CD4-positive, CD25-positive, alpha-beta regulatory T cell (primary cell): ENCODE data around the gene ANKFN1. TPM values are rescaled to one million over a fixed set of nuclear protein-coding genes. Genes with fewer than 3 reads are reported as not detected.

Experiments
- ATAC-seq, 2 donors: fragments of 150-1000 bp; cut with Tn5 transposase; one replicate each; pipeline ENCODE4 v1.10.0; 2021; ENCODE audit warnings: low read depth in 2 of 2, moderate number of reproducible peaks in 2 of 2, moderate library complexity in 1 of 2
- DNase-seq, 3 donors: peaks; one replicate each; pipeline versions ENCODE4 v3.0.0 to v3.0.0-alpha.2; 2012 to 2022; ENCODE audit warnings: mixed read lengths in 1 of 3
- H3K27ac ChIP-seq: one replicate; pipeline ENCODE4 v1.7.0; 2013; ENCODE audit warnings: mild to moderate bottlenecking, low read length; ENCODE audit not compliant: insufficient read depth, poor library complexity, severe bottlenecking
- H3K27me3 ChIP-seq: one replicate; pipeline ENCODE4 v1.7.0; 2013; ENCODE audit warnings: low read length; ENCODE audit not compliant: control insufficient read depth, insufficient read depth
- H3K36me3 ChIP-seq: one replicate; pipeline ENCODE4 v1.7.0; 2013; ENCODE audit warnings: mild to moderate bottlenecking, low read length, moderate library complexity; ENCODE audit not compliant: control insufficient read depth, insufficient read depth
- H3K4me1 ChIP-seq: 2 replicates; pipeline ENCODE4 v1.7.0; 2013; ENCODE audit warnings: mild to moderate bottlenecking, low read length; ENCODE audit not compliant: insufficient read depth, control insufficient read depth, poor library complexity, severe bottlenecking
- H3K4me3 ChIP-seq: one replicate; pipeline ENCODE4 v1.7.0; 2013; ENCODE audit warnings: low read depth, mild to moderate bottlenecking, low read length, moderate library complexity
- H3K9me3 ChIP-seq, 2 experiments: 1 replicate in 1 of 2; 2 replicates in 1 of 2; pipeline ENCODE4 v1.7.0; 2013; ENCODE audit warnings: low read length in 2 of 2, mild to moderate bottlenecking in 1 of 2, moderate library complexity in 1 of 2; ENCODE audit not compliant: control insufficient read depth in 2 of 2
- H3K27ac Mint-ChIP-seq, 3 donors: one replicate each; pipeline ENCODE4 v1.8.0; 2020 to 2022; ENCODE audit warnings: mild to moderate bottlenecking in 3 of 3, mixed read lengths in 3 of 3, moderate library complexity in 2 of 3
- H3K27me3 Mint-ChIP-seq: one replicate; pipeline ENCODE4 v1.8.0; 2022; ENCODE audit warnings: mild to moderate bottlenecking, mixed read lengths
- H3K36me3 Mint-ChIP-seq: one replicate; pipeline ENCODE4 v1.8.0; 2020; ENCODE audit warnings: mixed read lengths
- H3K4me1 Mint-ChIP-seq, 4 donors: one replicate each; pipeline ENCODE4 v1.8.0; 2020 to 2022; ENCODE audit warnings: mixed read lengths in 4 of 4, mild to moderate bottlenecking in 1 of 4
- H3K4me3 Mint-ChIP-seq, 4 donors: one replicate each; pipeline ENCODE4 v1.8.0; 2020 to 2022; ENCODE audit warnings: mild to moderate bottlenecking in 4 of 4, mixed read lengths in 4 of 4, moderate library complexity in 3 of 4
- H3K9me3 Mint-ChIP-seq, 7 donors: one replicate each; pipeline ENCODE4 v1.8.0; 2020 to 2022; ENCODE audit warnings: mixed read lengths in 7 of 7, mild to moderate bottlenecking in 3 of 7, moderate library complexity in 2 of 7
- polyA plus RNA-seq, 4 donors: library from polyadenylated mRNA; unstranded; fragments of 300-500 nt; fragmentation: Illumina TruSeq; gene quantifications; one replicate each; pipeline ENCODE4 v1.2.3, GENCODE V29; 2021
- total RNA-seq: library from RNA; stranded (reverse); gene quantifications from one replicate; pipeline ENCODE4 v1.2.3, GENCODE V29; 2022

The ANKFN1 gene
- total and polyA plus RNA-seq, 5 donors from 2014 or later = not detected

DNA sequence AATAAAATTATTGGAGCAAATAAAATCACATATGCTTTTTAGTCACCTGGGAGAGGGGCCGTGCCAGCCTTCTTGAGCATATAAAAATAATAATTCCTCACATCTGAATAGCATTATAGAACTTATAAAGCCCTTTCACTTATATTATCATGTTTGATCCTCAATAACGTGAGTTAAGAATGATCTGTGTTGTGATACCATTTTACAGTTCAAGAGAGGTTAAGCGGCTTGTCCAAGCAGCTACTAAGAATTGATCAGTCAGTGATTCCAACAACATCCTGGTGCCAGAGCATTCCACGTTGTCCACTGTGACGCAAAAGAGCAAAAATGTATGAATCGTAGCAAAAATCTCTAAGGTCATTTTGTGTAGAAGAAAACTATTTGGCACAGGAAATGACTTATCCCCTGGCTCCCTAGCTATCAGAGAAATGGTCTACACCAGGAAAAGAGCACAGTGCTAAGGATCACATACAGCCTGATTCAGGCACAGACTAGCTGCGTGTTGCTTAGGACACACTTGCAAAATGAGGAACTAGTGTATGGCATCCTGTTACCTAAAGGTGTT, 33.0 kb downstream of the ANKFN1 start:
- ATAC-seq (no peak), DNase-seq (no peak)
- Mint-ChIP-seq H3K4me3 (no peak overlapping the region), H3K27ac (no peak overlapping the region), H3K9me3 (peaks cover 0 to 3% (median 0%) of the 10 kb centered on the region in 7 donors), H3K36me3 (no peaks in the 10 kb centered on the region), H3K4me1 (no peaks in the 10 kb centered on the region), H3K27me3 (no peaks in the 10 kb centered on the region)
- no peaks in the 10 kb centered on the region for H3K36me3 ChIP-seq
- H3K4me3 ChIP-seq = no peak overlapping the region
- no peaks in the 10 kb centered on the region for H3K4me1 ChIP-seq
- H3K27ac ChIP-seq = no peak overlapping the region
- H3K9me3 ChIP-seq = no peaks in the 10 kb centered on the region
- no peaks in the 10 kb centered on the region for H3K27me3 ChIP-seq

DNA sequence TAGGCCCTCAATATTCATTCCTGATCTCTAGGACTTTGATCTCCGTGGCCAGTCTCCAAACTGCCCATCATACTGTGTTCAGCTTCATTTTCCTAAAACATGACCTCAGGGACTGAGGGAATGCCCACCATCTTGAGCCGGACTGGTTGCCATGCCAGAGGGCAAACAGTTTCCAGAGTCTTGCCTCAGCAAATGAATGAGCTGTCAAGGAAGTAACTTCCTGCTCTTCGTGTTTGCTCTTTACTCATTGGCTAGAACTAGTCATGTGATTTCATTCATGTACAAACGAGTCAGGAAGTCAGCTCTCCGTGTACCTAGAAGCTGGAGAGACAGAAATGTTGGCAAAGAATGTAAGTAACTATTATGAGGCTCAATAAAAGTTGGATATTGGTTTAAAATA, 50.2 kb downstream of the ANKFN1 start:
- Histone ChIP-seq H3K4me3 (no peak overlapping the region), H3K36me3 (no peaks in the 10 kb centered on the region), H3K27me3 (peaks cover 3% of the 10 kb centered on the region), H3K9me3 (no peaks in the 10 kb centered on the region), H3K27ac (no peak overlapping the region), H3K4me1 (no peaks in the 10 kb centered on the region)
- Mint-ChIP-seq H3K4me1 (peaks cover 0 to 2% (median 0%) of the 10 kb centered on the region in 4 donors), H3K27ac (no peak overlapping the region), H3K27me3 (peaks cover 6% of the 10 kb centered on the region), H3K36me3 (no peaks in the 10 kb centered on the region), H3K4me3 (no peak overlapping the region), H3K9me3 (peaks cover 0 to 4% (median 0%) of the 10 kb centered on the region in 7 donors)
- peak in 1 of 3 donors; percentile 5 for DNase-seq
- ATAC-seq = no peak

DNA sequence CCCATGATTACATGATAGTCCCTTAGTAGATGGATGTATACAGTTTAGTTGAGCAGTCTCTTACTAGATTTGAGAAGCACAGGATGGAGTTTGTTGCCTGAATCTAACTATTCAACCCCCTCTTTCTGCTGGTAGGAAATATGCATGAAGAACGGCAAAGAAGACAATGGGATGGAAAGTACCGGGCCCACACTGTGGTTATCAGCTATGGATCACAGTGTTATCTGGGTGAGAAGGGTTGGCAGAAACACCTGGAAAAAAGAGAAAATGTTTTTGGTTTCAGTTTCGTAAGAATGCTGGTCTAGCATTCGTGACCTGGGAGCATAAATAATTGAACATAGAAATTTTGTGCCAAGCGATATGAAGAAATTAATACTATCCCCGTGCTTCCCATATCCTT, 53.1 kb downstream of the ANKFN1 start:
- H3K9me3 Mint-ChIP-seq = peaks cover 0 to 4% (median 2%) of the 10 kb centered on the region in 7 donors
- Histone ChIP-seq H3K9me3 (no peaks in the 10 kb centered on the region), H3K27me3 (no peaks in the 10 kb centered on the region), H3K4me3 (no peak overlapping the region), H3K36me3 (no peaks in the 10 kb centered on the region), H3K4me1 (no peaks in the 10 kb centered on the region), H3K27ac (no peak overlapping the region)
- H3K36me3 Mint-ChIP-seq = no peaks in the 10 kb centered on the region
- no peak overlapping the region for H3K27ac Mint-ChIP-seq
- H3K4me1 Mint-ChIP-seq = peaks cover 0 to 2% (median 0%) of the 10 kb centered on the region in 4 donors
- peaks cover 6% of the 10 kb centered on the region for H3K27me3 Mint-ChIP-seq
- ATAC-seq (no peak), DNase-seq (no peak)
- H3K4me3 Mint-ChIP-seq = no peak overlapping the region

GRCh38 chr17:56213031-56213430, 59.8 kb downstream of the ANKFN1 start:
- H3K27ac Mint-ChIP-seq = no peak overlapping the region

GRCh38 chr17:56217921-56218320, 64.6 kb downstream of the ANKFN1 start:
- no peak for ATAC-seq
- no peaks in the 10 kb centered on the region for H3K36me3 Mint-ChIP-seq
- no peak overlapping the region for H3K27ac Mint-ChIP-seq
- H3K9me3 Mint-ChIP-seq = peaks cover 0 to 3% (median 0%) of the 10 kb centered on the region in 7 donors
- no peaks in the 10 kb centered on the region for H3K4me1 Mint-ChIP-seq
- Histone ChIP-seq H3K9me3 (no peaks in the 10 kb centered on the region), H3K4me3 (no peak overlapping the region), H3K27me3 (no peaks in the 10 kb centered on the region), H3K36me3 (no peaks in the 10 kb centered on the region), H3K27ac (no peak overlapping the region), H3K4me1 (no peaks in the 10 kb centered on the region)
- no peak for DNase-seq
- no peaks in the 10 kb centered on the region for H3K27me3 Mint-ChIP-seq
- no peak overlapping the region for H3K4me3 Mint-ChIP-seq

More at GRCh38 chr17:56213031-56213430, 59.8 kb downstream of the ANKFN1 start:
- no peak for ATAC-seq
- Histone ChIP-seq H3K9me3 (no peaks in the 10 kb centered on the region), H3K27ac (no peak overlapping the region), H3K4me1 (no peaks in the 10 kb centered on the region), H3K36me3 (no peaks in the 10 kb centered on the region), H3K4me3 (no peak overlapping the region), H3K27me3 (no peaks in the 10 kb centered on the region)
- Mint-ChIP-seq H3K4me1 (no peaks in the 10 kb centered on the region), H3K36me3 (no peaks in the 10 kb centered on the region), H3K27me3 (peaks cover 5% of the 10 kb centered on the region), H3K9me3 (peaks cover 0 to 7% (median 2%) of the 10 kb centered on the region in 7 donors), H3K4me3 (no peak overlapping the region)
- DNase-seq = no peak

DNA sequence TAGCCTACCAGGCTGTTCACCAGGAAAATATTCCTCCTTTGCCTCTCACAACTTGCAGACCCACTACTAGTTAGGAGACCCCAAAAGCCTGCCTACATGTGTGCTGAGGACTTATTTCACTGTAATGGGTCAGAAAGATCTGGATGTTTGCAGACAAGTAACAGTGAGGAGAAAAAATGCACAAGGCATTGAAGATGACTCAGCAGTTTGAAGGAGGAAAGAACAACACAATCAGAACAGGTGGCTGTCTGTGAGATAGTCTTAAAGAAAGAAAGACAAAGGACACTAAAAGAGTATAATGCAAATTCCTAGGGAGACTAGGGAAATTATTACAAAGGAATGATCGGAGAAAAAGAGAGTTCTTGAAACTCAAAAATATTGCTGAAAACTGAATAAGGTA, 69.0 kb downstream of the ANKFN1 start:
- H3K9me3 Mint-ChIP-seq = no peaks in the 10 kb centered on the region
- ATAC-seq = no peak
- H3K4me3 ChIP-seq = no peak overlapping the region

GRCh38 chr17:56230660-56231059, 77.4 kb downstream of the ANKFN1 start:
- H3K4me3 Mint-ChIP-seq = no peak overlapping the region
- no peak for DNase-seq
- no peaks in the 10 kb centered on the region for H3K4me1 Mint-ChIP-seq
- Histone ChIP-seq H3K27me3 (no peaks in the 10 kb centered on the region), H3K27ac (no peak overlapping the region), H3K4me1 (no peaks in the 10 kb centered on the region), H3K4me3 (no peak overlapping the region), H3K9me3 (no peaks in the 10 kb centered on the region), H3K36me3 (no peaks in the 10 kb centered on the region)
- H3K27me3 Mint-ChIP-seq = no peaks in the 10 kb centered on the region
- no peaks in the 10 kb centered on the region for H3K36me3 Mint-ChIP-seq
- no peak for ATAC-seq
- no peak overlapping the region for H3K27ac Mint-ChIP-seq
- H3K9me3 Mint-ChIP-seq = peaks cover 0 to 4% (median 0%) of the 10 kb centered on the region in 7 donors

More for the DNA sequence above, 69.0 kb downstream of the ANKFN1 start:
- Histone ChIP-seq H3K36me3 (no peaks in the 10 kb centered on the region), H3K9me3 (no peaks in the 10 kb centered on the region), H3K27ac (no peak overlapping the region), H3K4me1 (no peaks in the 10 kb centered on the region), H3K27me3 (no peaks in the 10 kb centered on the region)
- Mint-ChIP-seq H3K27me3 (peaks cover 4% of the 10 kb centered on the region), H3K4me3 (no peak overlapping the region), H3K4me1 (no peaks in the 10 kb centered on the region), H3K36me3 (no peaks in the 10 kb centered on the region), H3K27ac (no peak overlapping the region)
- no peak for DNase-seq

DNA sequence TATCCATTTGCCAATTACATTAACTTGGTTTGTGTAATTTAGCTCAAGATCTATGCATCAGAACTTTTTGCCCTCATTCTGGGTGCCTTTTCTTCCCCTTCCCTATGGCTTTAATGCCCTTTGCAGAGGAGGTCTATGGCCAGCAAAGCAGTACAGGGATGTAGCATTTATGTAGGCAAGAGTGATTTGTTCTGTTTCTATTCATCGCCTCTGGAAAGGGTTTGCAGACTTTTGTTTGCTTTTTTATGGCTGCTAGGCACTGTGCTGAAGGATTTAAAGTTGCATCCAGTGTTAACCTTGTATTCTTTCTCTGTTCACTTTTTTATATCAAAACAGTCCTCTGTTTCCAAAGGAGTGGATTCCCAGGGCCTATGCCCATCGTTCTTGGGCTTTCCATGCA, 78.0 kb downstream of the ANKFN1 start:
- Histone ChIP-seq H3K27me3 (no peaks in the 10 kb centered on the region), H3K27ac (no peak overlapping the region), H3K9me3 (no peaks in the 10 kb centered on the region), H3K4me1 (no peaks in the 10 kb centered on the region), H3K4me3 (no peak overlapping the region), H3K36me3 (no peaks in the 10 kb centered on the region)
- ATAC-seq = no peak
- Mint-ChIP-seq H3K4me1 (no peaks in the 10 kb centered on the region), H3K27me3 (no peaks in the 10 kb centered on the region), H3K4me3 (no peak overlapping the region), H3K36me3 (no peaks in the 10 kb centered on the region), H3K27ac (peak overlapping the region in 1 of 3 donors; percentile 17), H3K9me3 (peaks cover 0 to 4% (median 0%) of the 10 kb centered on the region in 7 donors)
- DNase-seq = no peak
